T-helper 22 cell (primary cell): ENCODE measurements around the gene SPATA13.
"Not testable (repeated sequence)": the region's sequence is repeated elsewhere in the genome, so short reads cannot be mapped to it uniquely, and the experiment has no call there.

Source experiments
- DNase-seq: peaks from one replicate; pipeline ENCODE4 v3.0.0-alpha.2; 2020; ENCODE audit warnings: low read depth

The SPATA13 gene

GRCh38 chr13:24196593-24197197 lies 36.2 kb downstream of the SPATA13 start:
- no peak for DNase-seq

GRCh38 chr13:24199016-24199415 lies 38.5 kb downstream of the SPATA13 start:
- no peak for DNase-seq

GRCh38 chr13:24202215-24202614 lies 41.7 kb downstream of the SPATA13 start:
- no peak for DNase-seq

GRCh38 chr13:24203273-24203672 lies 42.8 kb downstream of the SPATA13 start:
- DNase-seq = no peak

GRCh38 chr13:24203811-24204210 lies 43.3 kb downstream of the SPATA13 start:
- DNase-seq = no peak

- DNase-seq = not testable (repeated sequence)
Observed at GRCh38 chr13:24205076-24205475, 44.6 kb downstream of the SPATA13 start.

GRCh38 chr13:24207841-24208667 lies 47.5 kb downstream of the SPATA13 start:
- no peak for DNase-seq

GRCh38 chr13:24209138-24209537 lies 48.6 kb downstream of the SPATA13 start:
- DNase-seq = no peak

- no peak for DNase-seq
Observed at GRCh38 chr13:24212254-24212653, 51.7 kb downstream of the SPATA13 start.

- DNase-seq = no peak
Observed at GRCh38 chr13:24212674-24213073, 52.2 kb downstream of the SPATA13 start.

- DNase-seq = no peak
Observed at GRCh38 chr13:24213932-24214331, 53.4 kb downstream of the SPATA13 start.

- DNase-seq = no peak
Observed at GRCh38 chr13:24214528-24214927, 54.0 kb downstream of the SPATA13 start.

- no peak for DNase-seq
Observed at GRCh38 chr13:24215126-24215525, 54.6 kb downstream of the SPATA13 start.

GRCh38 chr13:24215732-24216131 lies 55.2 kb downstream of the SPATA13 start:
- no peak for DNase-seq

GRCh38 chr13:24216176-24216575 lies 55.7 kb downstream of the SPATA13 start:
- DNase-seq = no peak

GRCh38 chr13:24216779-24217178 lies 56.3 kb downstream of the SPATA13 start:
- not testable (repeated sequence) for DNase-seq

GRCh38 chr13:24217601-24218281 lies 57.2 kb downstream of the SPATA13 start:
- no peak for DNase-seq

- no peak for DNase-seq
Observed at GRCh38 chr13:24218338-24218737, 57.8 kb downstream of the SPATA13 start.

GRCh38 chr13:24218977-24219376 lies 58.5 kb downstream of the SPATA13 start:
- no peak for DNase-seq

- peak; percentile 7 for DNase-seq
Observed at GRCh38 chr13:24220086-24220703, 59.7 kb downstream of the SPATA13 start.

- no peak for DNase-seq
Observed at GRCh38 chr13:24221007-24221406, 60.5 kb downstream of the SPATA13 start.

GRCh38 chr13:24222756-24223155 lies 62.2 kb downstream of the SPATA13 start:
- DNase-seq = no peak
